ENCODE results near the gene GALNT7. TPM values are rescaled to one million over a fixed set of nuclear protein-coding genes. Genes with fewer than 3 reads are reported as not detected.

Gene GALNT7
- total and polyA plus RNA-seq, 4 donors: 0.65 to 13.0 (median 2.1) TPM

DNA sequence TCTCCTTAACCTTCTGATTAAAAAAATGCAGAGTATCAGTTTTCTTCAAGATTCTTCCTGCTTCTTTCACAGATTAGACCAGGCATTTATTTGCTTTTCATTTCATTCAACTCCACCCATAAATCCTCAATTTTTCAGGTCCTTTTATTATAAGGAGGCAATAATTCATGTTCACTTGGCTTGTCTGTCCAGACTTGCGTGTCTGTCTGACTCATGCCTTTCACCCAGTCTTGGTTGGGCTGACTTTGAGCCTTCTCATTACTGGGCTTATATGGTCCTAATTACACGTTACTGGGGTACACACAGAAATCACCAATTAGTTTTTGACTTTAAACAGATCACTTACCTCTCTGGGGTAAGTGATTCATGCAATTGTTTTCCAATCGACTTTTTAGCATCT, 48.8 kb upstream of the GALNT7 start (continued):
- TF ChIP-seq, protein P1, sequence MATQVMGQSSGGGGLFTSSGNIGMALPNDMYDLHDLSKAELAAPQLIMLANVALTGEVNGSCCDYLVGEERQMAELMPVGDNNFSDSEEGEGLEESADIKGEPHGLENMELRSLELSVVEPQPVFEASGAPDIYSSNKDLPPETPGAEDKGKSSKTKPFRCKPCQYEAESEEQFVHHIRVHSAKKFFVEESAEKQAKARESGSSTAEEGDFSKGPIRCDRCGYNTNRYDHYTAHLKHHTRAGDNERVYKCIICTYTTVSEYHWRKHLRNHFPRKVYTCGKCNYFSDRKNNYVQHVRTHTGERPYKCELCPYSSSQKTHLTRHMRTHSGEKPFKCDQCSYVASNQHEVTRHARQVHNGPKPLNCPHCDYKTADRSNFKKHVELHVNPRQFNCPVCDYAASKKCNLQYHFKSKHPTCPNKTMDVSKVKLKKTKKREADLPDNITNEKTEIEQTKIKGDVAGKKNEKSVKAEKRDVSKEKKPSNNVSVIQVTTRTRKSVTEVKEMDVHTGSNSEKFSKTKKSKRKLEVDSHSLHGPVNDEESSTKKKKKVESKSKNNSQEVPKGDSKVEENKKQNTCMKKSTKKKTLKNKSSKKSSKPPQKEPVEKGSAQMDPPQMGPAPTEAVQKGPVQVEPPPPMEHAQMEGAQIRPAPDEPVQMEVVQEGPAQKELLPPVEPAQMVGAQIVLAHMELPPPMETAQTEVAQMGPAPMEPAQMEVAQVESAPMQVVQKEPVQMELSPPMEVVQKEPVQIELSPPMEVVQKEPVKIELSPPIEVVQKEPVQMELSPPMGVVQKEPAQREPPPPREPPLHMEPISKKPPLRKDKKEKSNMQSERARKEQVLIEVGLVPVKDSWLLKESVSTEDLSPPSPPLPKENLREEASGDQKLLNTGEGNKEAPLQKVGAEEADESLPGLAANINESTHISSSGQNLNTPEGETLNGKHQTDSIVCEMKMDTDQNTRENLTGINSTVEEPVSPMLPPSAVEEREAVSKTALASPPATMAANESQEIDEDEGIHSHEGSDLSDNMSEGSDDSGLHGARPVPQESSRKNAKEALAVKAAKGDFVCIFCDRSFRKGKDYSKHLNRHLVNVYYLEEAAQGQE (IDR thresholded peaks at IDR 0.05): no peak
- TF ChIP-seq JUND (IDR thresholded peaks at IDR 0.05): no peak
- TF ChIP-seq RXRA (IDR thresholded peaks at IDR 0.05): no peak

DNA sequence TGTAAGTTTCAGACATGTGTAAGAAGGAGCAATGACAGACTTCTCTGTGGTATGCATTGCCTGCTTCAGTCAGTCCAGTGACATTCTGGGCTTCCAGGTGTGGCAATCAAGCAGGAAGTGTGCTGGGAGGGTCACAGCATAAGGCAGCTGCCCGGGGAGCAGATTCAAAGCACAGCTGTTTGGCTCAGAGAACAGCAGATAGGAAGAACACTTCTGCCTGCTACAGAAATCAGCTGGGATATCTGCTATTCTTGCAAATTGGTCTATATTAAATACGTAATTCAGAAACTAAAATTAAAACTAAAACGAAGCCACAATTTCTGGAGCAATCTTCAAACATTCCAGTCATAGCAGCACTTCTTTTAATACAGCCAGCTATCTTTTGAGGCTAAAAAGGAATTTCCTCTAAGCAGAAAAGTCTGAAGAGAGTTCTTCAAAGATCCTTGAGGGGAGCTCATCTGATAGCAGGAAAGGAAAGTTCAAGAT, 47.5 kb upstream of the GALNT7 start:
- TF ChIP-seq, protein P1 (IDR thresholded peaks at IDR 0.05): no peak
- TF ChIP-seq NR2F2 (IDR thresholded peaks at IDR 0.05): no peak
- no peak for DNase-seq (ENCODE audit: low spot score)

DNA sequence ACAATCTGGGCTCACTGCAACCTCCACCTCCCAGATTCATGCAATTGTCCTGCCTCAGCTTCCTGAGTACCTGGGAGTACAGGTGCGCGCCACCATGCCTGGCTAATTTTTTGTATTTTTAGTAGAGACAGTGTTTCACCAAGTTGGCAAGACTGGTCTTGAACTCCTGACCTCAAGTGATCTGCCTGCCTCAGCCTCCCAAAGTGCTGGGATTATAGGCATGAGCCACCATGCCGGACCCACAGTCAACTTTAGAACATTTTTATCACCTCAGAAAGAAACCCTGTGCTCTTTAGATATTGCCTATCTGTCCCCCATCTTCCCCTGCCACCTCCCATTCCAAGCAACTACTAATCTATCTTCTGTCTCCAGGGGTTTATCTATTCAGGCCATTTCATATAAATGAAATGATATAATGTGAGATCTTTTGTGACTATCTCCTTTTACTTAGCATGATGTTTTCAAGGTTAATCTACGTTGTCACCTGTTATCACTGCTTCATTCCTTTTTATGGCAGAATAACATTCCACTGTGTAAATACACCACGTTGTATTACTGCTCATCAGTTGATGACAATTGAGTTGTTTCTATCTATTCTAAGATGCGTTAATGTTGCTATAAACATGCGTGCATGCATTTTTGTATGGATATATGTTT, 44.3 kb upstream of the GALNT7 start:
- 89% methylated on average over 7 of the region's 7 CpGs for WGBS
- TF ChIP-seq RXRA (IDR thresholded peaks at IDR 0.05) (no peak), SP1 (IDR thresholded peaks at IDR 0.05) (no peak), FOXA2 (IDR thresholded peaks at IDR 0.05) (no peak), FOXA1 (IDR thresholded peaks at IDR 0.05) (no peak), EGR1 (IDR thresholded peaks at IDR 0.05; ENCODE audit: low read depth in 2 of 2) (no peak), RAD21 (IDR thresholded peaks at IDR 0.05) (no peak), JUND (IDR thresholded peaks at IDR 0.05) (no peak), NR2F2 (IDR thresholded peaks at IDR 0.05) (no peak), GABPA (IDR thresholded peaks at IDR 0.05 in 1 of 2, conservative IDR thresholded peaks at IDR 0.05 in 1 of 2) (no peak), HNF4G (IDR thresholded peaks at IDR 0.05) (no peak)
- TF ChIP-seq, protein P2, sequence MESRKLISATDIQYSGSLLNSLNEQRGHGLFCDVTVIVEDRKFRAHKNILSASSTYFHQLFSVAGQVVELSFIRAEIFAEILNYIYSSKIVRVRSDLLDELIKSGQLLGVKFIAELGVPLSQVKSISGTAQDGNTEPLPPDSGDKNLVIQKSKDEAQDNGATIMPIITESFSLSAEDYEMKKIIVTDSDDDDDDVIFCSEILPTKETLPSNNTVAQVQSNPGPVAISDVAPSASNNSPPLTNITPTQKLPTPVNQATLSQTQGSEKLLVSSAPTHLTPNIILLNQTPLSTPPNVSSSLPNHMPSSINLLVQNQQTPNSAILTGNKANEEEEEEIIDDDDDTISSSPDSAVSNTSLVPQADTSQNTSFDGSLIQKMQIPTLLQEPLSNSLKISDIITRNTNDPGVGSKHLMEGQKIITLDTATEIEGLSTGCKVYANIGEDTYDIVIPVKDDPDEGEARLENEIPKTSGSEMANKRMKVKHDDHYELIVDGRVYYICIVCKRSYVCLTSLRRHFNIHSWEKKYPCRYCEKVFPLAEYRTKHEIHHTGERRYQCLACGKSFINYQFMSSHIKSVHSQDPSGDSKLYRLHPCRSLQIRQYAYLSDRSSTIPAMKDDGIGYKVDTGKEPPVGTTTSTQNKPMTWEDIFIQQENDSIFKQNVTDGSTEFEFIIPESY (IDR thresholded peaks at IDR 0.05): no peak
- TF ChIP-seq, protein P1 (IDR thresholded peaks at IDR 0.05): no peak
- TF ChIP-seq, protein P3, sequence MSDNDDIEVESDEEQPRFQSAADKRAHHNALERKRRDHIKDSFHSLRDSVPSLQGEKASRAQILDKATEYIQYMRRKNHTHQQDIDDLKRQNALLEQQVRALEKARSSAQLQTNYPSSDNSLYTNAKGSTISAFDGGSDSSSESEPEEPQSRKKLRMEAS (IDR thresholded peaks at IDR 0.05): no peak
- TF ChIP-seq, protein P4, sequence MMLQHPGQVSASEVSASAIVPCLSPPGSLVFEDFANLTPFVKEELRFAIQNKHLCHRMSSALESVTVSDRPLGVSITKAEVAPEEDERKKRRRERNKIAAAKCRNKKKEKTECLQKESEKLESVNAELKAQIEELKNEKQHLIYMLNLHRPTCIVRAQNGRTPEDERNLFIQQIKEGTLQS (IDR thresholded peaks at IDR 0.05): no peak

More for the DNA sequence above, 47.5 kb upstream of the GALNT7 start:
- Histone ChIP-seq H3K27ac (ENCODE audit: low read depth in 1 of 2, low read length in 2 of 2) (no peak overlapping the region), H3K27me3 (ENCODE audit: control insufficient read depth in 4 of 4, insufficient read depth in 4 of 4, low read length in 3 of 4) (no peaks in the 10 kb centered on the region), H3K9me3 (ENCODE audit: control insufficient read depth in 4 of 4, low read length in 3 of 4) (no peaks in the 10 kb centered on the region), H3K4me1 (ENCODE audit: control insufficient read depth in 4 of 4, insufficient read depth in 4 of 4, low read length in 3 of 4) (no peaks in the 10 kb centered on the region), H3K9ac (ENCODE audit: low read depth in 1 of 2, low read length in 2 of 2) (no peak overlapping the region), H3K36me3 (ENCODE audit: control insufficient read depth in 4 of 4, insufficient read depth in 3 of 4, low read depth in 1 of 4, low read length in 3 of 4) (no peaks in the 10 kb centered on the region), H3K4me3 (ENCODE audit: low read depth in 1 of 3, low read length in 3 of 3) (no peak overlapping the region)
- WGBS: 36% methylated on average over 3 of the region's 3 CpGs

More for the DNA sequence above, 44.3 kb upstream of the GALNT7 start:
- Histone ChIP-seq H3K27me3 (ENCODE audit: control insufficient read depth in 4 of 4, insufficient read depth in 4 of 4, low read length in 3 of 4) (no peaks in the 10 kb centered on the region), H3K36me3 (ENCODE audit: control insufficient read depth in 4 of 4, insufficient read depth in 3 of 4, low read depth in 1 of 4, low read length in 3 of 4) (no peaks in the 10 kb centered on the region), H3K9me3 (ENCODE audit: control insufficient read depth in 4 of 4, low read length in 3 of 4) (no peaks in the 10 kb centered on the region), H3K4me1 (ENCODE audit: control insufficient read depth in 4 of 4, insufficient read depth in 4 of 4, low read length in 3 of 4) (no peaks in the 10 kb centered on the region), H3K27ac (ENCODE audit: low read depth in 1 of 2, low read length in 2 of 2) (no peak overlapping the region), H3K4me3 (ENCODE audit: low read depth in 1 of 3, low read length in 3 of 3) (no peak overlapping the region), H3K9ac (ENCODE audit: low read depth in 1 of 2, low read length in 2 of 2) (no peak overlapping the region)
- DNase-seq (ENCODE audit: low spot score): no peak
